Neutrophil (primary cell): ENCODE measurements around the gene KCNE4.

Source experiments
- H3K27ac ChIP-seq: fragments of 200-600 bp; sonication (generic); 2 replicates; pipeline ENCODE4 v1.5.1; 2016; ENCODE audit warnings: mild to moderate bottlenecking, moderate library complexity
- H3K27me3 ChIP-seq: fragments of 200-600 bp; sonication (generic); 2 replicates; pipeline ENCODE4 v1.6.0; 2016; ENCODE audit warnings: mild to moderate bottlenecking
- H3K36me3 ChIP-seq: fragments of 200-600 bp; sonication (generic); 2 replicates; pipeline ENCODE4 v1.5.1; 2017
- H3K4me1 ChIP-seq, 2 experiments: fragments of 200-600 bp in 1 of 2; sonication (generic) in 1 of 2; 1 replicate in 1 of 2; 2 replicates in 1 of 2; pipeline versions ENCODE4 v1.5.1 to v1.6.1; 2013 to 2016; ENCODE audit warnings: low read depth in 1 of 2, low read length in 1 of 2, mild to moderate bottlenecking in 1 of 2, moderate library complexity in 1 of 2; ENCODE audit not compliant: control insufficient read depth in 1 of 2, insufficient read depth in 1 of 2
- H3K4me3 ChIP-seq, 2 experiments: fragments of 200-600 bp in 1 of 2; sonication (generic) in 1 of 2; 1 replicate in 1 of 2; 2 replicates in 1 of 2; pipeline ENCODE4 v1.5.1; 2013 to 2016; ENCODE audit warnings: low read depth in 1 of 2, low read length in 1 of 2, mild to moderate bottlenecking in 1 of 2, moderate library complexity in 1 of 2
- H3K9me3 ChIP-seq: fragments of 200-600 bp; sonication (generic); 2 replicates; pipeline ENCODE4 v1.5.1; 2016
- TF ChIP-seq, protein P1 (sequence below): fragments of 200-600 bp; sonication (generic); IDR thresholded peaks from 2 replicates; pipeline ENCODE4 v1.5.1; 2016; ENCODE audit warnings: antibody characterized with exemption

Gene KCNE4

DNA sequence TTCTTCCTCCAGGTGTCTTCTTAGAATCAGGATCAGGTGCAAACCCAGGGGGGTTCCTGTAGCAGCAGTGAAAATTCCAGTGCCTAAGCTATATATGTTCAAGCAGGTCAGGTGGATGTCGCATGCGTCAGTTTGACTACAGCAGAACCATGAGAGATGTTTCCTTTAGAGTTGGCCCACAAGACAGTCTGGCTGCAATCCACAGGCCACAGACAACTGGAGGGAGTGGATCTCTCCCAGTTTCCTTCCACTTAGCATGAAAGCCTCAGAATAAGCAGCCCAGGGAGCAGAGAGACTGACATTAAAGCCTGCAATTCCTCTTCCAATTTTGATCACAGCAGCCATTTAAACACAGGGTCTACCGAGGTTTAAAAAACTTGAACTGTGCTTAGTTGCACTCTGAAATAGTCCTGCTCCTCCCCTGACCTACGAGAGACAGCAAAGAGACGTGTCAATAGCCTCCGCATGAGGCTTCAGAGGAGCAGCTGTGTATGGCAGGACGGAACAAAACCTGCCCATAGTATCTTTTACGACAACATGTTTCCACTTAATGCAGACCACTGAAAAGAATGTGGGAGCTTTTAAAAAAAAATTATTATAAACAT lies 988 bp upstream of the KCNE4 start:
- no peak overlapping the region for H3K27ac ChIP-seq
- H3K36me3 ChIP-seq = no peaks in the 10 kb centered on the region
- TF ChIP-seq, protein P1, sequence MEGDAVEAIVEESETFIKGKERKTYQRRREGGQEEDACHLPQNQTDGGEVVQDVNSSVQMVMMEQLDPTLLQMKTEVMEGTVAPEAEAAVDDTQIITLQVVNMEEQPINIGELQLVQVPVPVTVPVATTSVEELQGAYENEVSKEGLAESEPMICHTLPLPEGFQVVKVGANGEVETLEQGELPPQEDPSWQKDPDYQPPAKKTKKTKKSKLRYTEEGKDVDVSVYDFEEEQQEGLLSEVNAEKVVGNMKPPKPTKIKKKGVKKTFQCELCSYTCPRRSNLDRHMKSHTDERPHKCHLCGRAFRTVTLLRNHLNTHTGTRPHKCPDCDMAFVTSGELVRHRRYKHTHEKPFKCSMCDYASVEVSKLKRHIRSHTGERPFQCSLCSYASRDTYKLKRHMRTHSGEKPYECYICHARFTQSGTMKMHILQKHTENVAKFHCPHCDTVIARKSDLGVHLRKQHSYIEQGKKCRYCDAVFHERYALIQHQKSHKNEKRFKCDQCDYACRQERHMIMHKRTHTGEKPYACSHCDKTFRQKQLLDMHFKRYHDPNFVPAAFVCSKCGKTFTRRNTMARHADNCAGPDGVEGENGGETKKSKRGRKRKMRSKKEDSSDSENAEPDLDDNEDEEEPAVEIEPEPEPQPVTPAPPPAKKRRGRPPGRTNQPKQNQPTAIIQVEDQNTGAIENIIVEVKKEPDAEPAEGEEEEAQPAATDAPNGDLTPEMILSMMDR = no peak
- H3K4me3 ChIP-seq = no peak overlapping the region
- no peaks in the 10 kb centered on the region for H3K9me3 ChIP-seq
- no peaks in the 10 kb centered on the region for H3K27me3 ChIP-seq
- peaks cover 7 to 8% of the 10 kb centered on the region in 2 experiments for H3K4me1 ChIP-seq

DNA sequence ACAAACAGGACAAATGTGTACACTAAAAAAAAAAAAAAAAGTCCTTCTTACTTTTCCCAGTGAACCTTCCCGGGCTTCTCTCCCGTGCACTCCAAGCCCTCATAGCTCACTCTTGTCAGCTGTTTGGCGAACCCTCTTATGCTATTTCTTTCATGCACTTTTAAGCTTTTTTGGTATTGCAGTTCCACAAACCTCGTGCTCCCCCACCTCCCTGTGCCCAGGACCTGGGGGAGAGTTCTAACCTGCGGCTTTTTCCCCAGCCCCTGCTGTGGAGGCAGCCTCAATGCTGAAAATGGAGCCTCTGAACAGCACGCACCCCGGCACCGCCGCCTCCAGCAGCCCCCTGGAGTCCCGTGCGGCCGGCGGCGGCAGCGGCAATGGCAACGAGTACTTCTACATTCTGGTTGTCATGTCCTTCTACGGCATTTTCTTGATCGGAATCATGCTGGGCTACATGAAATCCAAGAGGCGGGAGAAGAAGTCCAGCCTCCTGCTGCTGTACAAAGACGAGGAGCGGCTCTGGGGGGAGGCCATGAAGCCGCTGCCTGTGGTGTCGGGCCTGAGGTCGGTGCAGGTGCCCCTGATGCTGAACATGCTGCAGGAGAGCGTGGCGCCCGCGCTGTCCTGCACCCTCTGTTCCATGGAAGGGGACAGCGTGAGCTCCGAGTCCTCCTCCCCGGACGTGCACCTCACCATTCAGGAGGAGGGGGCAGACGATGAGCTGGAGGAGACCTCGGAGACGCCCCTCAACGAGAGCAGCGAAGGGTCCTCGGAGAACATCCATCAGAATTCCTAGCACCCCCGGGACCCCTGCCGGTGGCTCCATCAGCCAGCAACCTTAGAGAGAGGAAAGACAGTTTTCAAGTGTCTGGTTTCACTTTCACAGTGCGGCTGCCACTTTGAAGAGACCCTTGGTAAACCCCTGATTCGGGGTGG lies 826 bp downstream of the KCNE4 start:
- Histone ChIP-seq H3K27me3 (no peaks in the 10 kb centered on the region), H3K4me3 (no peak overlapping the region), H3K4me1 (peaks cover 7 to 8% of the 10 kb centered on the region in 2 experiments), H3K36me3 (no peaks in the 10 kb centered on the region), H3K27ac (no peak overlapping the region), H3K9me3 (no peaks in the 10 kb centered on the region)
- TF ChIP-seq, protein P1 = no peak

DNA sequence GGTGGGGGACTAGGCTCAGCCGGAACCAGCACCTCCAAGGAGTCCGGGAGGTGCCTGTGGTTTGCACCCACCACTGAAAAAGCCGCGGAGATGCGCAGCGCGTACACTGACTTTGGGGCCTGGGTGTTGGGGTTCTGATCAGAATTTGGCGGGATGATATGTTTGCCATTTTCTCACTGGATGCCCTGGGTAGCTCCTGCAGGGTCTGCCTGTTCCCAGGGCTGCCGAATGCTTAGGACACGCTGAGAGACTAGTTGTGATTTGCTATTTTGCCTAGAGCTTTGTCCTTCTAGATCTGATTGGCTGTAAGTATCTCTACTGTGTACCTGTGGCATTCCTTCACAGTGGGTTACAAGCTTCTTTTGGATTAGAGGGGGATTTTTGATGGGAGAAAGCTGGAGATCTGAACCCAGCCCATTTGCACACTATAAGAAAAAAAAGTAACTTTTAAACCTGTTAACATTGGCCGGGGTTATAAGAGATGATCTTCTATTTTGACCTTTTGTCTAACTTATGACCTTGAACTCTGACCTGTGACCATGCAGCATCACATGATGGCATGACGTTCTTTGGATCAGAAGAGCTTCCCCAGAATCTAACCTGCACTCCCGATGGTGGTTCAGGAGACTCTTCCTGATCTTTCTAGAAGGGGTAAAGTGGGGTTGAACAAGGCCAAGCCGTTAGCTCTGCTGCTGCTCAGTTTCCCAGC lies 1.6 kb downstream of the KCNE4 start:
- Histone ChIP-seq H3K9me3 (no peaks in the 10 kb centered on the region), H3K4me3 (no peak overlapping the region), H3K27me3 (no peaks in the 10 kb centered on the region), H3K36me3 (no peaks in the 10 kb centered on the region), H3K27ac (no peak overlapping the region), H3K4me1 (peaks cover 7 to 8% of the 10 kb centered on the region in 2 experiments)
- TF ChIP-seq, protein P1 = no peak

DNA sequence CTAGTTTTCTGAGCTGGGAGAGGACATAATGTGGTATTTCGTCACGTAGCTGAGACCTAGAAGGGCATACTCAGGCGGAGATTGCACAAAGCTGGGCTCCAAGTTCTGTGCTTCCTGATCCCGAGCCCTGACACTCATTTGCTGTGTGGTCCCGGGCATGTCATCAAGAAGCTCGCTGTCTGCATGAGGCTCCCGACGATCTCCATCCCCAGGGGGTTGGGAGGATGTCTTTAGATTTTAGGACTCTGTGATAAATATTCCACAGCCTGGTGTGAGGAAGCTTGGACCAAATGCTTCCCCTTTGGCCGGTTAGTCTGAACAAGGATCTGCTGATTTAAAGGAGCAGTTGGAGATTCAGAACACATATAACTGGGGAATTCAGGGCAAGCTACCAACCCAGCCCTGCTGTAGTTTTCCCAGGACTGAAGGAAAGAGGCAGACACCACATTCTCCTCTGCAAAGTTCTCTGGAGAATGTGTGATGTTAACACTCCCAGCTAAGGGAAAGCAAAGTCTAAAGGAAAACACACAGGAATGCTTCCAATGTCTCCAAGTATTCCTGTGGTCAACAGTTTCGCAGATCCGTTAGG lies 2.3 kb downstream of the KCNE4 start:
- TF ChIP-seq, protein P1 = no peak
- no peak overlapping the region for H3K4me3 ChIP-seq
- H3K36me3 ChIP-seq = no peaks in the 10 kb centered on the region
- peaks cover 1% of the 10 kb centered on the region for H3K27me3 ChIP-seq
- H3K4me1 ChIP-seq = peaks cover 7 to 8% of the 10 kb centered on the region in 2 experiments
- H3K9me3 ChIP-seq = no peaks in the 10 kb centered on the region
- no peak overlapping the region for H3K27ac ChIP-seq

DNA sequence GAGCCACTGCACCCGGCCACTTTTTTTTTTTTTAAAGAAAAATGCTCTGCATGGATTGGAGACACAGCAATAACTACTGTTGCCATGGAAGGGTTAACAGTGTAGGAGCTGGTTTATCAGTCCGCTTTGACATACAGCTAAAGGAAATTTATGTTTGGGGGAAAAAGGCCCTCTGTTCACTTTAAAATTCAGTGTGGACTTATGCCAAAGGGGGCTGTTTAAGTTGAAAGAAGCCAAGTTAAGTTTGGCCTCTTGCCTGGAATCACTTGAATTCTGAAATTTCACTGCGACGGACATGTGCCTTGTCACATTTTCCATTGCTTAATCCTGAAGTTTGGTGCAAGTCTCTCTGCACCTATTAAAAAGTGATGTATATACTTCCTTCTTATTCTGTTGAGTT lies 3.1 kb downstream of the KCNE4 start:
- peaks cover 3% of the 10 kb centered on the region for H3K27me3 ChIP-seq
- TF ChIP-seq, protein P1 = no peak
- H3K4me3 ChIP-seq = no peak overlapping the region
- H3K4me1 ChIP-seq = peaks cover 7 to 8% of the 10 kb centered on the region in 2 experiments
- H3K27ac ChIP-seq = no peak overlapping the region
- H3K9me3 ChIP-seq = no peaks in the 10 kb centered on the region
- no peaks in the 10 kb centered on the region for H3K36me3 ChIP-seq
